ENCODE data around the gene TPH1.
"Not testable (repeated sequence)": the region's sequence is repeated elsewhere in the genome, so short reads cannot be mapped to it uniquely, and the experiment has no call there.

The TPH1 gene

GRCh38 chr11:18016789-18017188 is 29.3 kb downstream of the TPH1 start:
- DNase-seq: no peak

- DNase-seq: no peak
Measured at GRCh38 chr11:18014876-18015275, 31.2 kb downstream of the TPH1 start.

- DNase-seq: no peak
Measured at GRCh38 chr11:18013790-18014507, 32.1 kb downstream of the TPH1 start.

- DNase-seq: peak; percentile 91
Measured at GRCh38 chr11:18012906-18013781, 32.9 kb downstream of the TPH1 start, which contains the start of gene SERGEF. TSS of gene SERGEF (minus strand) at chr11:18013047. CDS start at chr11:18013010, 37 bp downstream.

GRCh38 chr11:18012122-18012905 is 33.8 kb downstream of the TPH1 start:
- no peak for DNase-seq

- DNase-seq: no peak
Measured at GRCh38 chr11:18011633-18012032, 34.4 kb downstream of the TPH1 start.

GRCh38 chr11:18010977-18011586 is 35.0 kb downstream of the TPH1 start:
- DNase-seq: no peak

GRCh38 chr11:18010121-18010670 is 35.9 kb downstream of the TPH1 start:
- DNase-seq: no peak

GRCh38 chr11:18005376-18006129 is 40.5 kb downstream of the TPH1 start:
- DNase-seq: no peak

- no peak for DNase-seq
Measured at GRCh38 chr11:18001191-18001590, 44.9 kb downstream of the TPH1 start.

- DNase-seq: no peak
Measured at GRCh38 chr11:18000760-18001159, 45.3 kb downstream of the TPH1 start.

GRCh38 chr11:18000128-18000527 is 45.9 kb downstream of the TPH1 start:
- not testable (repeated sequence) for DNase-seq
